Left ventricle myocardium inferior (tissue), 1 donor: ENCODE measurements around the gene GAD2. TPM values are rescaled to one million over a fixed set of nuclear protein-coding genes. Genes with fewer than 3 reads are reported as not detected.

Source experiments
- DNase-seq: peaks from one replicate; pipeline ENCODE4 v3.0.0-alpha.2; 2020
- H3K27ac ChIP-seq: fragments of 200-600 bp; replicated peaks from 2 replicates; pipeline ENCODE4 v1.8.0; 2021
- H3K27me3 ChIP-seq: fragments of 200-600 bp; 2 replicates; pipeline ENCODE4 v1.8.0; 2021; ENCODE audit warnings: low read depth
- H3K36me3 ChIP-seq: fragments of 200-600 bp; 2 replicates; pipeline ENCODE4 v1.8.0; 2021
- H3K4me1 ChIP-seq: fragments of 200-600 bp; 2 replicates; pipeline ENCODE4 v1.8.0; 2021
- H3K4me3 ChIP-seq: fragments of 200-600 bp; 2 replicates; pipeline ENCODE4 v1.8.0; 2021; ENCODE audit warnings: mild to moderate bottlenecking, moderate library complexity
- H3K9me3 ChIP-seq: fragments of 200-600 bp; replicated peaks from 2 replicates; pipeline ENCODE4 v1.8.0; 2021
- CTCF ChIP-seq: fragments of 200-600 bp; IDR thresholded peaks from 2 replicates; pipeline ENCODE4 v1.8.0; 2021; ENCODE audit warnings: antibody characterized with exemption, mild to moderate bottlenecking, borderline replicate concordance
- intact Hi-C: fragments of 100-400 bp; cut with micrococcal nuclease; formaldehyde crosslinking; loops from one replicate; pipeline ENCODE4 v1.11.0; 2022
- total RNA-seq: library from RNA; stranded (reverse); fragmentation: NEBNext Ultra II Directional; extraction: Animal tissue kit (Norgen Biotek cat#: 25700); gene quantifications from one replicate; pipeline ENCODE4 v1.2.1, GENCODE V29; 2021
- donor health status: DM: no; HTN: yes; CAD: no; lungs with severe emphysema.

The GAD2 gene
- total RNA-seq, 1 donor from 2014 or later, result not detected

GRCh38 chr10:26291721-26292480 lies 75.3 kb downstream of the GAD2 start:
- peaks cover 6% of the 10 kb centered on the region for H3K27me3 ChIP-seq
- no peak for DNase-seq
- no peaks in the 10 kb centered on the region for H3K9me3 ChIP-seq
- H3K27ac ChIP-seq, result no peak overlapping the region
- no peak for TF ChIP-seq CTCF
- no peaks in the 10 kb centered on the region for H3K36me3 ChIP-seq
- intact Hi-C loops, result no loop called here
- no peak overlapping the region for H3K4me3 ChIP-seq
- no peaks in the 10 kb centered on the region for H3K4me1 ChIP-seq

GRCh38 chr10:26296360-26296759 lies 79.8 kb downstream of the GAD2 start:
- no peak for TF ChIP-seq CTCF
- no peaks in the 10 kb centered on the region for H3K9me3 ChIP-seq
- H3K36me3 ChIP-seq, result no peaks in the 10 kb centered on the region
- H3K4me1 ChIP-seq, result no peaks in the 10 kb centered on the region
- no peak overlapping the region for H3K4me3 ChIP-seq
- no peak overlapping the region for H3K27ac ChIP-seq
- H3K27me3 ChIP-seq, result no peaks in the 10 kb centered on the region
- intact Hi-C loops, result no loop called here
- DNase-seq, result no peak

- H3K36me3 ChIP-seq, result no peaks in the 10 kb centered on the region
- no peaks in the 10 kb centered on the region for H3K27me3 ChIP-seq
- no peak for DNase-seq
- intact Hi-C loops, result no loop called here
- H3K9me3 ChIP-seq, result no peaks in the 10 kb centered on the region
- H3K4me3 ChIP-seq, result no peak overlapping the region
- no peak overlapping the region for H3K27ac ChIP-seq
- no peak for TF ChIP-seq CTCF
- no peaks in the 10 kb centered on the region for H3K4me1 ChIP-seq
Measured at GRCh38 chr10:26300001-26300400, 83.4 kb downstream of the GAD2 start.

- intact Hi-C loops, result no loop called here
- Histone ChIP-seq H3K4me1 (no peaks in the 10 kb centered on the region), H3K27me3 (peaks cover 9% of the 10 kb centered on the region), H3K27ac (no peak overlapping the region), H3K4me3 (no peak overlapping the region), H3K9me3 (no peaks in the 10 kb centered on the region), H3K36me3 (no peaks in the 10 kb centered on the region)
- DNase-seq, result no peak
- no peak for TF ChIP-seq CTCF
Measured at GRCh38 chr10:26303366-26303765, 86.8 kb downstream of the GAD2 start.

GRCh38 chr10:26310361-26310760 lies 93.8 kb downstream of the GAD2 start:
- Histone ChIP-seq H3K36me3 (no peaks in the 10 kb centered on the region), H3K4me3 (no peak overlapping the region), H3K9me3 (no peaks in the 10 kb centered on the region), H3K27ac (no peak overlapping the region), H3K4me1 (no peaks in the 10 kb centered on the region), H3K27me3 (peaks cover 29% of the 10 kb centered on the region)
- intact Hi-C loops, result no loop called here
- DNase-seq, result no peak
- no peak for TF ChIP-seq CTCF
